ENCODE data around the gene MOB1A.
"Not testable (repeated sequence)": the region's sequence is repeated elsewhere in the genome, so short reads cannot be mapped to it uniquely, and the experiment has no call there.

The MOB1A gene

GRCh38 chr2:74137651-74138599, 40.8 kb downstream of the MOB1A start:
- Histone ChIP-seq H3K4me3 (replicated peaks; ENCODE audit: insufficient read depth, low read length) (no peak overlapping the region), H3K27ac (replicated peaks) (no peak overlapping the region), H3K27me3 (ENCODE audit: insufficient read depth, poor library complexity, severe bottlenecking) (no peaks in the 10 kb centered on the region)
- DNase-seq (ENCODE audit: low read depth in 1 of 2, low spot score in 1 of 2) = no peak
- TF ChIP-seq GABPA (IDR thresholded peaks at IDR 0.05; ENCODE audit: low read depth) = no peak
- no peak for TF ChIP-seq POLR2AphosphoS5 (IDR thresholded peaks at IDR 0.05; ENCODE audit: low read depth)
- no peak for TF ChIP-seq REST (IDR thresholded peaks at IDR 0.05; ENCODE audit: insufficient replicate concordance, low read depth)

GRCh38 chr2:74131901-74132300, 46.8 kb downstream of the MOB1A start:
- no peaks in the 10 kb centered on the region for H3K27me3 ChIP-seq (ENCODE audit: insufficient read depth, poor library complexity, severe bottlenecking)
- TF ChIP-seq POLR2AphosphoS5 (IDR thresholded peaks at IDR 0.05; ENCODE audit: low read depth) (no peak), GABPA (IDR thresholded peaks at IDR 0.05; ENCODE audit: low read depth) (no peak), REST (IDR thresholded peaks at IDR 0.05; ENCODE audit: insufficient replicate concordance, low read depth) (no peak), SPI1 (IDR thresholded peaks at IDR 0.05; ENCODE audit: borderline replicate concordance, low read depth) (no peak), CTCF (IDR thresholded peaks at IDR 0.05; ENCODE audit: insufficient read depth, low read length) (no peak)
- no peak overlapping the region for H3K27ac ChIP-seq (replicated peaks)
- DNase-seq (ENCODE audit: low read depth in 1 of 2, low spot score in 1 of 2) = no peak
- H3K4me3 ChIP-seq (replicated peaks; ENCODE audit: insufficient read depth, low read length) = no peak overlapping the region

GRCh38 chr2:74130211-74130995, 48.3 kb downstream of the MOB1A start:
- no peak for TF ChIP-seq GABPA (IDR thresholded peaks at IDR 0.05; ENCODE audit: low read depth)
- TF ChIP-seq SPI1 (IDR thresholded peaks at IDR 0.05; ENCODE audit: borderline replicate concordance, low read depth) = no peak
- no peak for TF ChIP-seq CTCF (IDR thresholded peaks at IDR 0.05; ENCODE audit: insufficient read depth, low read length)
- Histone ChIP-seq H3K4me3 (replicated peaks; ENCODE audit: insufficient read depth, low read length) (no peak overlapping the region), H3K27ac (replicated peaks) (no peak overlapping the region), H3K27me3 (ENCODE audit: insufficient read depth, poor library complexity, severe bottlenecking) (no peaks in the 10 kb centered on the region)
- no peak for DNase-seq (ENCODE audit: low read depth in 1 of 2, low spot score in 1 of 2)

- no peak for TF ChIP-seq GABPA (IDR thresholded peaks at IDR 0.05; ENCODE audit: low read depth)
Observed at GRCh38 chr2:74128206-74128605, 50.5 kb downstream of the MOB1A start.

GRCh38 chr2:74123955-74124354, 54.7 kb downstream of the MOB1A start:
- H3K27ac ChIP-seq (replicated peaks); H3K4me3 ChIP-seq (replicated peaks; ENCODE audit: insufficient read depth, low read length); H3K27me3 ChIP-seq (ENCODE audit: insufficient read depth, poor library complexity, severe bottlenecking); DNase-seq (ENCODE audit: low read depth in 1 of 2, low spot score in 1 of 2): not testable (repeated sequence)

More at GRCh38 chr2:74128206-74128605, 50.5 kb downstream of the MOB1A start:
- no peak overlapping the region for H3K27ac ChIP-seq (replicated peaks)
- no peak for DNase-seq (ENCODE audit: low read depth in 1 of 2, low spot score in 1 of 2)
- H3K4me3 ChIP-seq (replicated peaks; ENCODE audit: insufficient read depth, low read length) = no peak overlapping the region
- no peaks in the 10 kb centered on the region for H3K27me3 ChIP-seq (ENCODE audit: insufficient read depth, poor library complexity, severe bottlenecking)

- not testable (repeated sequence) for H3K27me3 ChIP-seq (ENCODE audit: insufficient read depth, poor library complexity, severe bottlenecking); H3K27ac ChIP-seq (replicated peaks); DNase-seq (ENCODE audit: low read depth in 1 of 2, low spot score in 1 of 2); H3K4me3 ChIP-seq (replicated peaks; ENCODE audit: insufficient read depth, low read length)
Observed at GRCh38 chr2:74121846-74122245, 56.8 kb downstream of the MOB1A start.

Measured in HL-60 (cell line).